ENCODE results near the gene ADARB2. TPM values are rescaled to one million over a fixed set of nuclear protein-coding genes. Genes with fewer than 3 reads are reported as not detected.

ADARB2 gene
- total RNA-seq, 2 experiments from 2014 or later, result 1.3 to 1.4 TPM

- Mint-ChIP-seq H3K4me3 (no peak overlapping the region), H3K36me3 (ENCODE audit: low read depth) (no peaks in the 10 kb centered on the region), H3K9me3 (no peaks in the 10 kb centered on the region), H3K4me1 (ENCODE audit: low read depth) (no peaks in the 10 kb centered on the region), H3K27ac (no peak overlapping the region), H3K27me3 (ENCODE audit: low read depth) (no peaks in the 10 kb centered on the region)
- DNase-seq, result no peak
- CTCF ChIA-PET, result no interaction called here
- intact Hi-C loops (cut with micrococcal nuclease), result no loop called here
These were observed 534.1 kb downstream of the ADARB2 start for GRCh38 chr10:1203216-1203615.

GRCh38 chr10:1202343-1202742 is 535.0 kb downstream of the ADARB2 start:
- CTCF ChIA-PET, result no interaction called here
- Mint-ChIP-seq H3K4me3 (no peak overlapping the region), H3K27me3 (ENCODE audit: low read depth) (no peaks in the 10 kb centered on the region), H3K9me3 (no peaks in the 10 kb centered on the region), H3K4me1 (ENCODE audit: low read depth) (no peaks in the 10 kb centered on the region), H3K36me3 (ENCODE audit: low read depth) (no peaks in the 10 kb centered on the region), H3K27ac (no peak overlapping the region)
- no peak for DNase-seq
- intact Hi-C loops (cut with micrococcal nuclease), result no loop called here

GRCh38 chr10:1200866-1201807 is 536.2 kb downstream of the ADARB2 start:
- no peaks in the 10 kb centered on the region for H3K36me3 Mint-ChIP-seq (ENCODE audit: low read depth)
- no peak for DNase-seq
- H3K4me1 Mint-ChIP-seq (ENCODE audit: low read depth), result no peaks in the 10 kb centered on the region
- no peaks in the 10 kb centered on the region for H3K9me3 Mint-ChIP-seq
- CTCF ChIA-PET, result no interaction called here
- no peak overlapping the region for H3K27ac Mint-ChIP-seq
- no peak overlapping the region for H3K4me3 Mint-ChIP-seq
- intact Hi-C loops (cut with micrococcal nuclease), result no loop called here
- H3K27me3 Mint-ChIP-seq (ENCODE audit: low read depth), result no peaks in the 10 kb centered on the region

GRCh38 chr10:1199897-1200721 is 537.2 kb downstream of the ADARB2 start:
- Mint-ChIP-seq H3K27ac (no peak overlapping the region), H3K4me3 (no peak overlapping the region), H3K36me3 (ENCODE audit: low read depth) (no peaks in the 10 kb centered on the region), H3K4me1 (ENCODE audit: low read depth) (no peaks in the 10 kb centered on the region), H3K9me3 (no peaks in the 10 kb centered on the region), H3K27me3 (ENCODE audit: low read depth) (no peaks in the 10 kb centered on the region)
- no peak for DNase-seq
- CTCF ChIA-PET, result no interaction called here
- intact Hi-C loops (cut with micrococcal nuclease), result no loop called here

GRCh38 chr10:1199345-1199673 is 538.0 kb downstream of the ADARB2 start:
- Mint-ChIP-seq H3K4me3 (no peak overlapping the region), H3K4me1 (ENCODE audit: low read depth) (peaks cover 3% of the 10 kb centered on the region), H3K9me3 (no peaks in the 10 kb centered on the region), H3K27me3 (ENCODE audit: low read depth) (no peaks in the 10 kb centered on the region), H3K27ac (no peak overlapping the region), H3K36me3 (ENCODE audit: low read depth) (no peaks in the 10 kb centered on the region)
- CTCF ChIA-PET, result no interaction called here
- DNase-seq, result no peak
- intact Hi-C loops (cut with micrococcal nuclease), result no loop called here

- Mint-ChIP-seq H3K4me1 (ENCODE audit: low read depth) (peaks cover 9% of the 10 kb centered on the region), H3K9me3 (no peaks in the 10 kb centered on the region)
These were observed 538.6 kb downstream of the ADARB2 start for GRCh38 chr10:1198453-1199344.

GRCh38 chr10:1197384-1197783 is 539.9 kb downstream of the ADARB2 start:
- CTCF ChIA-PET, result no interaction called here
- intact Hi-C loops (cut with micrococcal nuclease), result no loop called here
- no peaks in the 10 kb centered on the region for H3K9me3 Mint-ChIP-seq
- H3K27me3 Mint-ChIP-seq (ENCODE audit: low read depth), result no peaks in the 10 kb centered on the region
- no peaks in the 10 kb centered on the region for H3K36me3 Mint-ChIP-seq (ENCODE audit: low read depth)
- no peak overlapping the region for H3K4me3 Mint-ChIP-seq
- no peak for DNase-seq
- peaks cover 18% of the 10 kb centered on the region for H3K4me1 Mint-ChIP-seq (ENCODE audit: low read depth)
- no peak overlapping the region for H3K27ac Mint-ChIP-seq

More at GRCh38 chr10:1198453-1199344, 538.6 kb downstream of the ADARB2 start:
- no peak for DNase-seq
- Mint-ChIP-seq H3K27me3 (ENCODE audit: low read depth) (no peaks in the 10 kb centered on the region), H3K36me3 (ENCODE audit: low read depth) (no peaks in the 10 kb centered on the region), H3K27ac (no peak overlapping the region), H3K4me3 (no peak overlapping the region)
- intact Hi-C loops (cut with micrococcal nuclease), result no loop called here
- CTCF ChIA-PET, result no interaction called here

- H3K27ac Mint-ChIP-seq, result no peak overlapping the region
- no peak overlapping the region for H3K4me3 Mint-ChIP-seq
- H3K36me3 Mint-ChIP-seq (ENCODE audit: low read depth), result no peaks in the 10 kb centered on the region
- peaks cover 18% of the 10 kb centered on the region for H3K4me1 Mint-ChIP-seq (ENCODE audit: low read depth)
- H3K9me3 Mint-ChIP-seq, result no peaks in the 10 kb centered on the region
- CTCF ChIA-PET, result no interaction called here
- intact Hi-C loops (cut with micrococcal nuclease), result no loop called here
- no peaks in the 10 kb centered on the region for H3K27me3 Mint-ChIP-seq (ENCODE audit: low read depth)
- no peak for DNase-seq
These were observed 540.7 kb downstream of the ADARB2 start for GRCh38 chr10:1196656-1197055.

- Mint-ChIP-seq H3K27ac (no peak overlapping the region), H3K4me3 (no peak overlapping the region), H3K9me3 (no peaks in the 10 kb centered on the region), H3K27me3 (ENCODE audit: low read depth) (no peaks in the 10 kb centered on the region), H3K36me3 (ENCODE audit: low read depth) (no peaks in the 10 kb centered on the region), H3K4me1 (ENCODE audit: low read depth) (peaks cover 18% of the 10 kb centered on the region)
- intact Hi-C loops (cut with micrococcal nuclease), result no loop called here
- DNase-seq, result no peak
- CTCF ChIA-PET, result no interaction called here
These were observed 541.5 kb downstream of the ADARB2 start for GRCh38 chr10:1195828-1196227.

GRCh38 chr10:1194161-1194560 is 543.2 kb downstream of the ADARB2 start:
- Mint-ChIP-seq H3K9me3 (no peaks in the 10 kb centered on the region), H3K27me3 (ENCODE audit: low read depth) (no peaks in the 10 kb centered on the region), H3K4me3 (no peak overlapping the region), H3K36me3 (ENCODE audit: low read depth) (no peaks in the 10 kb centered on the region), H3K4me1 (ENCODE audit: low read depth) (peaks cover 18% of the 10 kb centered on the region), H3K27ac (no peak overlapping the region)
- CTCF ChIA-PET, result interaction anchor here (0.5 kb wide), 1 partner anchor 174 kb away, joined by 3 read pairs; no protein-coding TSS in a partner anchor
- intact Hi-C loops (cut with micrococcal nuclease), result no loop called here
- DNase-seq, result no peak

- Mint-ChIP-seq H3K27me3 (ENCODE audit: low read depth) (no peaks in the 10 kb centered on the region), H3K27ac (no peak overlapping the region), H3K36me3 (ENCODE audit: low read depth) (no peaks in the 10 kb centered on the region), H3K4me3 (no peak overlapping the region), H3K4me1 (ENCODE audit: low read depth) (peaks cover 18% of the 10 kb centered on the region), H3K9me3 (no peaks in the 10 kb centered on the region)
- CTCF ChIA-PET, result interaction anchor here (0.5 kb wide), 1 partner anchor 175 kb away, joined by 3 read pairs; no protein-coding TSS in a partner anchor
- intact Hi-C loops (cut with micrococcal nuclease), result no loop called here
- no peak for DNase-seq
These were observed 543.8 kb downstream of the ADARB2 start for GRCh38 chr10:1193561-1193960.

GRCh38 chr10:1191752-1192151 is 545.6 kb downstream of the ADARB2 start:
- DNase-seq, result no peak
- peaks cover 18% of the 10 kb centered on the region for H3K4me1 Mint-ChIP-seq (ENCODE audit: low read depth)
- no peaks in the 10 kb centered on the region for H3K27me3 Mint-ChIP-seq (ENCODE audit: low read depth)
- no peaks in the 10 kb centered on the region for H3K9me3 Mint-ChIP-seq
- no peak overlapping the region for H3K4me3 Mint-ChIP-seq
- no peaks in the 10 kb centered on the region for H3K36me3 Mint-ChIP-seq (ENCODE audit: low read depth)
- intact Hi-C loops (cut with micrococcal nuclease), result no loop called here
- CTCF ChIA-PET, result interaction anchor here (0.8 to 1.0 kb wide), 2 partner anchors 11 to 82 kb away, joined by 4 read pairs; no protein-coding TSS in a partner anchor
- no peak overlapping the region for H3K27ac Mint-ChIP-seq

Data from activated naive CD4-positive, alpha-beta T cell treated with anti-CD3 and anti-CD28 coated beads for 36 hours (primary cell).